H1 (cell line): Measurements from ENCODE around the gene PPFIBP2. TPM values are rescaled to one million over a fixed set of nuclear protein-coding genes. Genes with fewer than 3 reads are reported as not detected.

Source experiments
- CTCF ChIA-PET: fragments of 300-600 bp; sonication (Branson Sonifier 250); formaldehyde crosslinking; loops from one replicate; lab custom pipeline; 2021; ENCODE audit not compliant: partially characterized antibody; lab: Charles Lee
- POLR2A ChIA-PET: fragments of 300-600 bp; sonication (Branson Sonifier 250); formaldehyde crosslinking; loops from one replicate; lab custom pipeline; 2021; ENCODE audit warnings: inconsistent platforms; ENCODE audit not compliant: partially characterized antibody; lab: Charles Lee
- DNase-seq, 2 experiments: peaks; one replicate each; pipeline versions ENCODE4 v3.0.0 to v3.0.0-alpha.2; 2010 to 2022; ENCODE audit warnings: low spot score in 2 of 2, low read depth in 1 of 2, mixed read lengths in 1 of 2
- FAIRE-seq: peaks from 2 replicates; lab custom pipeline; 2011; peaks lifted over from hg19 to GRCh38; lab: Jason Lieb, UNC
- H2AFZ ChIP-seq: 2 replicates; pipeline ENCODE4 v1.8.1; 2012; ENCODE audit warnings: low read length, inconsistent platforms
- H2AK5ac ChIP-seq: 2 replicates; pipeline ENCODE4 v1.6.1; 2013; ENCODE audit warnings: low read depth, low read length
- H2BK120ac ChIP-seq: replicated peaks from 2 replicates; pipeline ENCODE3; 2013; ENCODE audit warnings: low read depth, low read length, inconsistent platforms
- H2BK12ac ChIP-seq: 2 replicates; pipeline ENCODE4 v1.6.1; 2013; ENCODE audit warnings: low read depth, low read length
- H2BK15ac ChIP-seq: 2 replicates; pipeline ENCODE4 v1.6.1; 2013; ENCODE audit warnings: low read length
- H2BK20ac ChIP-seq: 2 replicates; pipeline ENCODE4 v1.6.1; 2013; ENCODE audit warnings: low read length
- H2BK5ac ChIP-seq: 2 replicates; pipeline ENCODE4 v1.6.1; 2013; ENCODE audit warnings: low read depth, low read length
- H3K14ac ChIP-seq: 2 replicates; pipeline ENCODE4 v1.6.1; 2013; ENCODE audit warnings: inconsistent platforms; ENCODE audit not compliant: insufficient read length
- H3K18ac ChIP-seq: 2 replicates; pipeline ENCODE4 v1.6.1; 2013; ENCODE audit warnings: low read length; ENCODE audit errors: extremely low read depth
- H3K23ac ChIP-seq: 2 replicates; pipeline ENCODE4 v1.6.1; 2013; ENCODE audit warnings: inconsistent platforms; ENCODE audit not compliant: insufficient read length
- H3K23me2 ChIP-seq: 2 replicates; pipeline ENCODE4 v1.6.1; 2013; ENCODE audit warnings: low read depth, low read length
- H3K27ac ChIP-seq: 2 replicates; pipeline ENCODE4 v1.6.1; 2011; ENCODE audit warnings: low read depth, low read length, inconsistent platforms
- H3K27me3 ChIP-seq, 4 experiments: replicated peaks in 1 of 4; 1 replicate in 1 of 4; 2 replicates in 3 of 4; pipeline versions ENCODE4 v1.6.1 to v1.8.1; 2011 to 2013; ENCODE audit warnings: low read length in 3 of 4, mild to moderate bottlenecking in 3 of 4, inconsistent platforms in 2 of 4, mixed read lengths in 2 of 4, moderate library complexity in 1 of 4; ENCODE audit not compliant: control insufficient read depth in 3 of 4, insufficient read depth in 3 of 4; ENCODE audit errors: extremely low read depth in 1 of 4
- H3K36me3 ChIP-seq, 4 experiments: 2 replicates each; pipeline versions ENCODE4 v1.6.1 to v1.8.1; 2011 to 2013; ENCODE audit warnings: mild to moderate bottlenecking in 4 of 4, low read length in 3 of 4, moderate library complexity in 2 of 4, control low read depth in 1 of 4, inconsistent platforms in 1 of 4; ENCODE audit not compliant: insufficient read depth in 4 of 4, control insufficient read depth in 2 of 4
- H3K4ac ChIP-seq: replicated peaks from 2 replicates; pipeline ENCODE3; 2013; ENCODE audit warnings: low read length, low read depth, mixed read lengths, inconsistent platforms; ENCODE audit not compliant: insufficient read length
- H3K4me1 ChIP-seq, 4 experiments: replicated peaks in 1 of 4; 1 replicate in 1 of 4; 2 replicates in 3 of 4; pipeline versions ENCODE4 v1.6.1 to v1.8.1; 2011 to 2013; ENCODE audit warnings: low read length in 3 of 4, inconsistent platforms in 2 of 4, mixed read lengths in 1 of 4; ENCODE audit not compliant: insufficient read depth in 4 of 4, control insufficient read depth in 3 of 4
- H3K4me2 ChIP-seq, 2 experiments: 2 replicates each; pipeline versions ENCODE4 v1.6.1 to v1.8.1; 2011 to 2013; ENCODE audit warnings: low read depth in 2 of 2, low read length in 2 of 2, control low read depth in 1 of 2, inconsistent platforms in 1 of 2, mild to moderate bottlenecking in 1 of 2; ENCODE audit not compliant: insufficient read depth in 1 of 2
- H3K4me3 ChIP-seq, 4 experiments: fragments of 200-600, 300-600 bp in 1 of 4; sonication (generic), shearing (Covaris generic), sonication (Bioruptor Twin) in 1 of 4; 2 replicates each; pipeline versions ENCODE4 v1.5.1 to v1.8.1; 2011 to 2016; ENCODE audit warnings: low read length in 4 of 4, low read depth in 3 of 4, control low read depth in 2 of 4, inconsistent platforms in 2 of 4, mild to moderate bottlenecking in 2 of 4, mixed read lengths in 1 of 4, moderate library complexity in 1 of 4; ENCODE audit not compliant: insufficient read depth in 2 of 4; ENCODE audit errors: extremely low read depth in 1 of 4
- H3K56ac ChIP-seq: replicated peaks from 2 replicates; pipeline ENCODE3; 2013; ENCODE audit warnings: low read depth, mild to moderate bottlenecking, mixed read lengths, low read length, inconsistent platforms; ENCODE audit not compliant: insufficient read length
- H3K79me1 ChIP-seq: 2 replicates; pipeline ENCODE4 v1.6.1; 2013; ENCODE audit warnings: low read depth, low read length, control low read depth
- H3K79me2 ChIP-seq, 2 experiments: 2 replicates each; pipeline versions ENCODE4 v1.6.1 to v1.8.1; 2012 to 2013; ENCODE audit warnings: low read length in 2 of 2, mild to moderate bottlenecking in 2 of 2, inconsistent platforms in 1 of 2; ENCODE audit not compliant: insufficient read depth in 2 of 2, control insufficient read depth in 1 of 2
- H3K9ac ChIP-seq, 4 experiments: replicated peaks in 1 of 4; 1 replicate in 1 of 4; 2 replicates in 3 of 4; pipeline versions ENCODE4 v1.6.1 to v1.8.1; 2011 to 2013; ENCODE audit warnings: low read depth in 3 of 4, low read length in 3 of 4, control low read depth in 2 of 4, mild to moderate bottlenecking in 2 of 4, moderate library complexity in 2 of 4, inconsistent platforms in 1 of 4; ENCODE audit errors: extremely low read depth in 1 of 4
- H3K9me3 ChIP-seq, 2 experiments: 2 replicates each; pipeline versions ENCODE4 v1.6.1 to v1.8.1; 2012 to 2013; ENCODE audit warnings: mild to moderate bottlenecking in 2 of 2, moderate library complexity in 2 of 2, control low read depth in 1 of 2, inconsistent platforms in 1 of 2, low read depth in 1 of 2, low read length in 1 of 2, mixed read lengths in 1 of 2; ENCODE audit not compliant: insufficient read depth in 2 of 2
- H4K20me1 ChIP-seq, 2 experiments: replicated peaks in 1 of 2; 2 replicates each; pipeline versions ENCODE3 to v1.8.1; 2011 to 2013; ENCODE audit warnings: inconsistent platforms in 2 of 2, low read length in 2 of 2, mild to moderate bottlenecking in 1 of 2; ENCODE audit not compliant: insufficient read depth in 2 of 2, control insufficient read depth in 1 of 2
- H4K5ac ChIP-seq: 2 replicates; pipeline ENCODE4 v1.6.1; 2013; ENCODE audit warnings: low read length, low read depth, mixed read lengths, inconsistent platforms; ENCODE audit not compliant: insufficient read length
- H4K8ac ChIP-seq: 2 replicates; pipeline ENCODE4 v1.8.0; 2013; ENCODE audit warnings: mild to moderate bottlenecking, moderate library complexity, low read length, inconsistent platforms; ENCODE audit not compliant: insufficient read depth; ENCODE audit errors: extremely low read depth
- H4K91ac ChIP-seq: replicated peaks from 2 replicates; pipeline ENCODE3; 2013; ENCODE audit warnings: low read length, mixed read lengths, inconsistent platforms; ENCODE audit not compliant: insufficient read length
- BACH1 ChIP-seq: IDR thresholded peaks from 2 replicates; pipeline ENCODE4 v1.6.1; 2012; ENCODE audit warnings: low read length, improper control_type of control experiment
- CEBPB ChIP-seq: IDR thresholded peaks from 2 replicates; pipeline ENCODE4 v1.6.1; 2012; ENCODE audit warnings: low read depth, low read length
- CTBP2 ChIP-seq: IDR thresholded peaks from 2 replicates; pipeline ENCODE4 v1.7.0; 2011; ENCODE audit warnings: borderline replicate concordance, mild to moderate bottlenecking, moderate library complexity, mixed read lengths, low read length; ENCODE audit not compliant: insufficient read depth, insufficient read length
- KDM1A ChIP-seq: fragments of 200-600, 300-600 bp; sonication (generic); IDR thresholded peaks from 2 replicates; pipeline ENCODE4 v1.7.1; 2016; ENCODE audit warnings: mild to moderate bottlenecking, low read length, borderline replicate concordance
- KDM4A ChIP-seq: IDR thresholded peaks from one replicate; pipeline ENCODE4 v1.7.1; 2012; ENCODE audit warnings: low read depth, mild to moderate bottlenecking, moderate library complexity, low read length, inconsistent platforms; ENCODE audit not compliant: severe bottlenecking
- POLR2A ChIP-seq, 2 experiments: IDR thresholded peaks; 1 replicate in 1 of 2; 2 replicates in 1 of 2; pipeline ENCODE4 v1.6.1; 2011; ENCODE audit warnings: low read depth in 2 of 2, low read length in 2 of 2, mild to moderate bottlenecking in 2 of 2; ENCODE audit errors: control extremely low read depth in 1 of 2
- POLR2AphosphoS5 ChIP-seq: IDR thresholded peaks from 2 replicates; pipeline ENCODE4 v1.6.1; 2011; ENCODE audit warnings: low read depth, low read length
- RBBP5 ChIP-seq: IDR thresholded peaks from 2 replicates; pipeline ENCODE4 v1.7.1; 2012; ENCODE audit warnings: low read depth, mild to moderate bottlenecking, inconsistent platforms, low read length, moderate library complexity, borderline replicate concordance
- SIRT6 ChIP-seq: IDR thresholded peaks from one replicate; pipeline ENCODE4 v1.7.1; 2012; ENCODE audit warnings: low read length, inconsistent platforms
- SP1 ChIP-seq: IDR thresholded peaks from 2 replicates; pipeline ENCODE4 v1.6.1; 2011; ENCODE audit warnings: low read depth, low read length
- SUZ12 ChIP-seq: fragments of 200-600 bp; sonication (generic); IDR thresholded peaks from 2 replicates; pipeline ENCODE4 v1.6.1; 2012; ENCODE audit warnings: mild to moderate bottlenecking, inconsistent platforms, low read length, moderate library complexity, mixed read lengths
- WGBS, 2 experiments: shearing (Covaris generic) in 1 of 2; methylation state at CpG; one replicate each; pipeline versions ENCODE4 v1.1.6 to v1.1.7; 2013 to 2015; ENCODE audit warnings: low lambda C conversion rate in 2 of 2, mixed read lengths in 2 of 2, inconsistent platforms in 1 of 2, low coverage in 1 of 2, missing lambda C conversion rate in 1 of 2; ENCODE audit not compliant: insufficient replicate concordance in 2 of 2, insufficient coverage in 1 of 2, insufficient read length in 1 of 2; ENCODE audit errors: extremely low coverage in 1 of 2, missing lambda C conversion rate in 1 of 2; 5-methylcytosine and 5-hydroxymethylcytosine counted together
- polyA plus RNA-seq, 7 experiments: library from polyadenylated mRNA; depleted of rRNA in 3 of 7; stranded (reverse) in 5 of 7; unstranded in 2 of 7; fragments of >200 nt in 5 of 7; fragments of 200-250 nt in 2 of 7; gene quantifications; 1 replicate in 5 of 7; 2 replicates in 1 of 7; 4 replicates in 1 of 7; pipeline versions ENCODE4 v1.2.1 to v1.2.3, GENCODE V29; 2011 to 2013; ENCODE audit warnings: missing spikeins in 2 of 7, mixed read lengths in 2 of 7
- total RNA-seq: library from RNA; stranded (reverse); fragmentation: NEBNext Ultra II Directional; extraction: Animal tissue kit (Norgen Biotek cat#: 25700); gene quantifications from 2 replicates; pipeline ENCODE4 v1.2.1, GENCODE V29; 2021

Gene PPFIBP2
- total and polyA plus RNA-seq, 2 of the 8 experiments (the other 6 are each of a cell fraction or from before 2014, with no cell fraction given) = 5.5 to 9.8 TPM

GRCh38 chr11:7575841-7576725 lies 62.3 kb downstream of the PPFIBP2 start:
- Histone ChIP-seq H3K4me3 (no peak overlapping the region), H3K56ac (no peak overlapping the region), H4K8ac (no peak overlapping the region; the same call in 1 of the 2 replicates), H3K79me1 (no peaks in the 10 kb centered on the region; the same call in 1 of the 2 replicates), H3K9ac (no peak overlapping the region), H2BK12ac (peak overlapping the region; percentile 97), H3K14ac (no peak overlapping the region), H2BK15ac (peak overlapping the region; percentile 49), H2AK5ac (peak overlapping the region; percentile 67; the same call in 1 of the 2 replicates), H3K4me1 (peaks cover 31 to 51% (median 39%) of the 10 kb centered on the region in 4 experiments), H2BK120ac (peak overlapping the region; percentile 35), H3K9me3 (no peaks in the 10 kb centered on the region), H4K20me1 (no peaks in the 10 kb centered on the region), H3K27ac (no peak overlapping the region), H3K4me2 (0 out of 4 replicates have a peak overlapping the region, but pooled peaks of 1 of the 2 experiments have one; percentile 55), H4K91ac (peak overlapping the region; percentile 81), H2BK5ac (peak overlapping the region; percentile 79; the same call in 1 of the 2 replicates), H3K27me3 (no peaks in the 10 kb centered on the region), H4K5ac (no peak overlapping the region), H2AFZ (no peak overlapping the region), H3K4ac (no peak overlapping the region), H3K23me2 (peaks cover 3% of the 10 kb centered on the region; the same call in 1 of the 2 replicates), H2BK20ac (peak overlapping the region; percentile 94; the same call in 1 of the 2 replicates), H3K36me3 (no peaks in the 10 kb centered on the region), H3K18ac (peak overlapping the region; percentile 66), H3K23ac (no peak overlapping the region), H3K79me2 (no peaks in the 10 kb centered on the region)
- 93% methylated on average over 11 of the region's 11 CpGs; no CpG with 5 or more reads in 1 of the 2 experiments for WGBS, 2 experiments
- ChIA-PET CTCF (interaction anchor here (0.5 to 19.5 kb wide), 12 partner anchors 9 to 108 kb away, joined by 3 to 325 read pairs (median 4); no protein-coding TSS in a partner anchor), POLR2A (interaction anchor here (1.0 to 1.5 kb wide), 3 partner anchors 9 to 96 kb away, joined by 3 to 5 read pairs (median 5); no protein-coding TSS in a partner anchor)
- no peak for FAIRE-seq
- no peak for DNase-seq
- TF ChIP-seq KDM1A = no peak
- no peak for TF ChIP-seq POLR2AphosphoS5
- TF ChIP-seq CTBP2 = no peak
- no peak for TF ChIP-seq KDM4A
- no peak for TF ChIP-seq POLR2A (IDR thresholded peaks at IDR 0.05; ENCODE audit: control extremely low read depth in 1 of 2, low read depth in 2 of 2, low read length in 2 of 2)
- TF ChIP-seq BACH1 = no peak
- no peak for TF ChIP-seq RBBP5
- TF ChIP-seq SIRT6 = no peak
- TF ChIP-seq SP1 = no peak
- no peak for TF ChIP-seq CEBPB
- no peak for TF ChIP-seq SUZ12
